Activated T-cell treated with anti-CD3 and anti-CD28 coated beads, Interleukin-2, amount 50 U/mL, for 1 hour (primary cell): ENCODE data around the gene PIAS4.

Experiments used
- DNase-seq: peaks from one replicate; pipeline ENCODE4 v3.0.0-alpha.2; 2020

The PIAS4 gene

DNA sequence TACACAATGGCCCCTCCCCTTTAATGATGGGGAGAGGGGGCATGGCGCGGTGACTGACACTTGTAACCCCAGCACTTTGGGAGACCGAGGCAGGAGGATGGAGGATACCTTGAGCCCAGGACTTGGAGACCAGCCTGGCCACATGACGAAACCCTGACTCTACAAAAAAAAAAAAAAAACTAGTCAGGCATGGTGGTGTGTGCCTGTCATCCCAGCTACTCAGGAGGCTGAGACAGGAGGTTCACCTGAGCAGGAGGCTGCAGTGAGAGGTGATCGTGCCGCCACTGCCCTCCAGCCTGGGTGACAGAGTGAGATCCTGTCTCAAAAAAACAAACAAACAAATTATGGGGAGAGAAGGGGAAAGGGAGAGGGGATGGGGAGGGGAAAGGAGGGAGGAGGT, 72.9 kb downstream of the PIAS4 start:
- no peak for DNase-seq

- DNase-seq = no peak
These were observed 74.0 kb downstream of the PIAS4 start for GRCh38 chr19:4081441-4082129.

DNA sequence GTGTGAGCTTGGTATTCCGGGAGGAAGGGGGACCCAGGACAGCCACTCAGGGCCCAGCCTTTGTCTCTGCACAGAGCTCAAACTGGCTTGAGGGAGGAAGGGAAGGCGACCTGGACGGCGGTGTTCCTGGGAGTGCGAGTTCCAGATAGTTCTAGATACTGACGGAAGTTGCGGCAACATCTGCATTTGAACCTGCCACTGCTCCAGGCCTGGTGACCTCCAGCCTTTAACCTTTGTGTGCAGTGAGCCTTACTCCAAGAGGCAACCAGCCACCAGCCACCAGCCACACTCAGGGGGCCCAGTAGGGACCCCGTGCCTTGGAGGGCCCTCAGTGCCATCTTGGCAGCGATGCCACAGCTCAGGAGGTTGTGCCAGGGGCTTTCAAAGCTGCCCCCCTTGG, 74.6 kb downstream of the PIAS4 start:
- no peak for DNase-seq

GRCh38 chr19:4083677-4084546, 76.4 kb downstream of the PIAS4 start:
- peak; percentile 28 for DNase-seq

- DNase-seq = no peak
These were observed 77.0 kb downstream of the PIAS4 start for GRCh38 chr19:4084547-4084877.

- no peak for DNase-seq
These were observed 78.9 kb downstream of the PIAS4 start for GRCh38 chr19:4086411-4086867.

- DNase-seq = no peak
These were observed 80.5 kb downstream of the PIAS4 start for GRCh38 chr19:4087787-4088679.

- DNase-seq = no peak
These were observed 81.4 kb downstream of the PIAS4 start for GRCh38 chr19:4088975-4089374.
